ENCODE measurements around the gene ASAH2.
"Not testable (repeated sequence)": the region's sequence is repeated elsewhere in the genome, so short reads cannot be mapped to it uniquely, and the experiment has no call there.

The ASAH2 gene

DNA sequence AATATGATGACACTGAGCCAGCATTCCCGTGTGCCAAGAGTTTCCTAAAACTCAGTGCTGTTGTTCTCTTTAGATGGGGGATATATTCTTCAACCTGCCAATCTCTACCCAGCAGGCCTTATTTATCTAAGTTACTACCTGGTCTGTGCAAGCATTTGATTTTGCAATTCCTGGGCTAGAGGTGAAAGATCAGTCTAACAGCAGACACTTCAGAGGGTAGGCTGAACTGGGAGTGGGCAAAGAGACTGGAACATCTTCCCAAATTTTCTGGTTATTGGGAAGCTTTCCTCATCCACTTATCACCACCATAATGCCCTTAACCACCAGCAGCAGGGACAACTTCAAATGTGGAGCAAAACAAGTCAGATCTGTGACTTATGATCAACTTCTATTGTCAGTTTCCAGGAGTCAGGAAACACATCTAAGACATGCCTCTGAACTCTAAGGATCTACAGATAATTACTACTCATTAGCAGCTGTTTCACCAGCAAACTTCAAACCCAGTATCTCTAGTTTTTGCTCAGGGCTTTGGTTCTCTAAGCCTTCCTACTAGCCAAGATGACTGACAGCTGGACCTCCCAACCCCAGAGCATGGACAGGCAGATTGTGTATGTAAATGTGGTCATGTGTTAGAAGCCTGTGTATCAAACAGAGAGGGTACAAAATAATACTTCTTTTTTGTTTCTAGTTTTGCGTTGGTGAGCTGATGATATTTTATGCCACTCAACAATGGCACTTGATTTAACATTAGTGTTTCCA is 1.0 kb downstream of the ASAH2 start:
- DNase-seq = no peak

DNA sequence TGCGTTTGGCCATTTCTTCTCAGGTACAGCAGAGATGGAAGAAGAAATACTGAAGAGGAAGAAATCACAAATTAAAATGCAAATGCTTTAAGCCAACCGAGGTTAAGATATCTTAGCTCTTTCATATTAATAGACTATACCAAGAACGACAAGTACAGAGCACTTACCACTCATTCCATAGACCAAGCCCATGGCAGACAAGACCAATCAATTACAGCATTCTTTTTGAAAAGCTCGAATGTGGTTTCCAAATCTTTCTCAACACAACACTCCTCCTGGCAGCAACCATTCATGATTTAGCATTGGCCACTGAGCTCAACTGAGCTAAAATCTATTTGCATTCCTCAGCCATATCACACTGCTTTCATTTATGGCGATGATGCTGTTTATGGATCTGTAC is 2.7 kb downstream of the ASAH2 start:
- DNase-seq = no peak

GRCh38 chr10:50248062-50248461 is 3.3 kb downstream of the ASAH2 start:
- DNase-seq = no peak

- no peak for DNase-seq
These were observed 7.1 kb downstream of the ASAH2 start for GRCh38 chr10:50244201-50244600.

GRCh38 chr10:50242777-50243176 is 8.5 kb downstream of the ASAH2 start:
- no peak for DNase-seq

DNA sequence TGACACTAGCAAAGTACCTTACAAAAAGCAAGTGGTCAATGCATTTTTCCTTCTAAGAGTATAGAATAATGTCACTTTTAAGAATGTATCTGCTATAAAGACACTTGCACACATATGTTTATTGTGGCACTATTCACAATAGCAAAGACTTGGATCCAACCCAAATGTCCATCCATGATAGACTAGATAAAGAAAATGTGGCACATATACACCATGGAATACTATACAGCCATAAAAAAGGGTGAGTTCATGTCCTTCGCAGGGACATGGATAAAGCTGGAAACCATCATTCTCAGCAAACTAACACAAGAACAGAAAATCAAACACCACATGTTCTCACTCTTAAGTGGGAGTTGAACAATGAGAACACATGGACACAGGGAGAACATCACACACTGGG is 9.8 kb downstream of the ASAH2 start:
- DNase-seq = not testable (repeated sequence)

DNA sequence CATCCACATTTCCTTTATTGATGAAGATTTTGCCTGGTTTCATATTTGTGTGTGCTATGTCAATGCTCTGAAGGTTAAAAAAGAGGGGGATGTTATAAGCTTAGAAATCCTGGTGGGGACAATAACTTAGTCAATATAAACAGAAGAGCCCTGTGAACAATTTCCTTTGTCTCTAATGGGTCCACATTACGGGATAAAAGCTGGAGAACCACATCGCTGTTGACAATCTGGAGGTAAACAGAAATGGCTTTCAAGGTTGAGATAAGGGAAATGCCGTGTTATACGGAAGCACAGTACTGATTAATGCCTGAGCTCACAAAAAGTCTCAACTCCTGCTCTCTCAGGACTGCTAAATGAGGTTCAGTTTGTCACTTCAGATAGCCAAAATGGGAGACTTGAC is 16.8 kb downstream of the ASAH2 start:
- no peak for DNase-seq

DNA sequence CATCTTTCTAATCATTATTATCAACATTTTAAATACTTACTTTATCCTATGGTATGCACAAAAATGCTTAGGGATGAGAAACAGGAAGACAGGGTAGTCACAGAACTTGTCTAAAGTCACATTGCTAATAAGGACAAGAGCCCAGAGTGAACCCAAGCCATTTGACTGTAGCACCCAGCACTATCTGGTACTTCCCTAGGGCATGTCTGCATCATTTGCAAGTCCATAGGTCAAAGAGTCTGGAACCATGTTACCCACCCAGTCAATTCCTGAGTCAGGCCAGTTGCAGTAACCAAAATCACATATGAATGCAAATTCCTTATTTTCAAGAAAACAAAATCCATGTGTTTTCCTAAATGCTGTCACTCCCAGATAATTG is 19.1 kb downstream of the ASAH2 start:
- no peak for DNase-seq

GRCh38 chr10:50231515-50232260 is 19.6 kb downstream of the ASAH2 start:
- no peak for DNase-seq

DNA sequence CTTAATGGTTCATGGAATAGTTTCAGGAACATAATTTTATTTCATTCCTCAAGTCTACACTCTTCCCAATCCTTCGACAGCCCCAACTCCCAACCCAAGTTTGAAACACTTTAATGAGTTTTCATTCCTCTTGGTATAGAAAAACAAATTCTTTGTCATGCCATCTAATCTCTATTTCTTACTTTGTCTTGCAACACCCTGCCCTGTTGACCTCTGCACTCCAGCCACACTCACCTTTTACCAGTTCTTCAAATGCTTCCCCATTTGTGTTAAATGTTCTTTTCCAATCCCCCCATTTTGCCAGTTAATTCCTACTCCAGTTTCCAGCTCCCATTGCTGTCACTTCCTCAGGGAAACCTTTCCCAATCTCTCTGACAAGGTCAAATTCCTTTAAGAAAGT is 21.9 kb downstream of the ASAH2 start:
- no peak for DNase-seq

DNA sequence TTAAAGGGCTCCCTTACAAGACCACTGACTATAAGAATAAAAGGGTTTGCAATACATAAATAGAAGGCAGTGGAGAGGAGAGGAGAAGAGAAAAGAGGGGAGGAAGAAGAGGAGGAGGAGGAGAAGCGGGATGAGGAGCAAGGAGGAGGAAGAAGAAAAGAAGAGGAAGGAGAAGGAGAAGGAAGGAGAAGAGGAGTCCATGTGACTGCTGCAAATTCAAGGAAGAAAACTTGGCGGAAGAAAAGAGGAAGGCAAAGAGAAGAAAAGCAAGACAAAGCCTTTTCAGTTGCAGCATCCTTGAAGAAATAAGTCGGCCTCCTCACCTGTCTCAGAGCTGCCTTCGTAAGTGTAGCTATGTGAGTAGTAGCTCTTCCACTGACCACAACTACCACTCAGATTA is 22.6 kb downstream of the ASAH2 start:
- DNase-seq = no peak

- no peak for DNase-seq
These were observed 24.7 kb downstream of the ASAH2 start for GRCh38 chr10:50226610-50227009.

GRCh38 chr10:50224330-50224952 is 26.9 kb downstream of the ASAH2 start:
- no peak for DNase-seq

GRCh38 chr10:50222199-50222598 is 29.1 kb downstream of the ASAH2 start:
- no peak for DNase-seq

- no peak for DNase-seq
These were observed 29.8 kb downstream of the ASAH2 start for GRCh38 chr10:50221470-50221869.

GRCh38 chr10:50219646-50220045 is 31.7 kb downstream of the ASAH2 start:
- DNase-seq = no peak

GRCh38 chr10:50219200-50219599 is 32.1 kb downstream of the ASAH2 start:
- DNase-seq = no peak

DNA sequence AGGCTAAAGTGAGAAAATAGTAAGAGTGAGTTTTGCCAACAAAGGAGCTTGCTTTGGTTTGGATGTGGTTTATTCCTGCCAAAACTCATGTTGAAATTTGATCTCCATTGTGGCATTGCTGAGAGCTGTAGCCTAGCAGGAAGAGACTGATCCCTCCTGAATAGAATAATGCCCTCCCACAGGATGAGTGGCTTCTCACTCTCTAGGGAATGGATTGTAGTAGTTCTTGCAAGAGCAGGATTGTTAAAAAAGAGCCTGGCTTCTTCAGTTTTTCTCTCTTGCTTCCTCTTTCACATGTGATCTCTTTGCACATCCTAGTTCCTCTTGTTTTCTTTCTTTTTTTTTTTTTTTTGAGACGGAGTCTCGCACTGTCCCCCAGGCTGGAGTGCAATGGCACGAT is 34.4 kb downstream of the ASAH2 start:
- DNase-seq = peak; percentile 57

DNA sequence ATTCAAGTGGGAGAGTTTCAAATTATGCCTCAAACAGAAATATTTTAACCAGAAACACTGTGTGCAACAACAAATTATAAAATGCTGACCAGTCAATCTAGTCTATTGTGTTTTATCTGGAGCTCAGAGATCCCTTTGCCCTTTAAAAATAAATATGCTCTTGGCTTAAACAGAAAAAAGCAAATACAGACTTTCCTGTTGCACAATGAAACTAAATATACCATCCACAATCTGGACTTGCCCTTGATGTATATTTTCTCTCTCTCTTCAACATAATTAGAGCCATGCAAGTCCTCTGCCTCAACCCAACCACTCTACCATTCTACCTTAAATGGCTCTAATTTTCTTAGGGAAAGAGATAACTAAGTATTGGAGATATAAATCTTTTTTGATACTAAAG is 34.9 kb downstream of the ASAH2 start:
- DNase-seq = no peak

- DNase-seq = no peak
These were observed 39.6 kb downstream of the ASAH2 start for GRCh38 chr10:50211670-50212069.

DNA sequence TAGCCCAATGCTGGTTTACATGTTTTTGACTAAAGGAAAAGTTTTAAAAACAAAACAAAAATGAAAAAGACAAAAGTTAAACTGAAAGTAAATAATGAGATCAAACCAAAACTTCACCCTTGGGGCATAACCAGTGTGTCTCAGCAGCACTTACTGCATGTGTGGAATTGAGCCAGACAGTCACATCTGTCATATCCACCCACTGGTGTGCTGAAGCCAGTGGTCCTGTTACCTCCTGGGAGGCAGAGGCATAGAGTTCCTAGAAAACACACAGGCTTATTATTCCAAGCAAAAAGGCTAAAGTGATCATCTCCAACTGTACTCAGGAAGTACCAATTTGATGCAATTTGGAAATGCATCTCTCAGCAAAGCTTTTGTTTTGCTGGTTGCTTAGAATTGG is 40.4 kb downstream of the ASAH2 start:
- DNase-seq = no peak
